Smooth muscle cell (in vitro differentiated cells): ENCODE measurements around the gene NUDT8. TPM values are rescaled to one million over a fixed set of nuclear protein-coding genes. Genes with fewer than 3 reads are reported as not detected.

ENCODE experiments used
- DNase-seq: peaks from one replicate; lab custom pipeline; 2025; ENCODE audit not compliant: unreplicated experiment; lab: John Stamatoyannopoulos, UW
- H2AFZ ChIP-seq: fragments of 200-600 bp; sonication (generic); 2 replicates; pipeline ENCODE4 v1.6.0; 2016; ENCODE audit warnings: antibody characterized with exemption, low read depth, mild to moderate bottlenecking
- H3F3A ChIP-seq: fragments of 200-600 bp; sonication (generic); 2 replicates; pipeline ENCODE4 v1.6.0; 2017; ENCODE audit warnings: antibody characterized with exemption, low read depth
- H3K27ac ChIP-seq: fragments of 200-600 bp; sonication (generic); 2 replicates; pipeline ENCODE4 v1.5.1; 2016; ENCODE audit warnings: low read depth, mild to moderate bottlenecking
- H3K27me3 ChIP-seq: fragments of 200-600 bp; sonication (generic); 2 replicates; pipeline ENCODE4 v1.6.1; 2016; ENCODE audit warnings: low read depth, mild to moderate bottlenecking
- H3K36me3 ChIP-seq: fragments of 200-600 bp; sonication (generic); 2 replicates; pipeline ENCODE4 v1.5.1; 2016; ENCODE audit warnings: low read depth
- H3K4me1 ChIP-seq: fragments of 200-600 bp; sonication (generic); 2 replicates; pipeline ENCODE4 v1.5.1; 2016; ENCODE audit warnings: low read depth
- H3K4me2 ChIP-seq: fragments of 200-600 bp; sonication (generic); 2 replicates; pipeline ENCODE4 v1.6.0; 2016; ENCODE audit warnings: mild to moderate bottlenecking
- H3K4me3 ChIP-seq: fragments of 200-600 bp; sonication (generic); 2 replicates; pipeline ENCODE4 v1.5.1; 2016; ENCODE audit warnings: mild to moderate bottlenecking
- H3K79me2 ChIP-seq: fragments of 200-600 bp; sonication (generic); 2 replicates; pipeline ENCODE4 v1.6.0; 2016; ENCODE audit warnings: low read depth, mild to moderate bottlenecking
- H3K9ac ChIP-seq: fragments of 200-600 bp; sonication (generic); 2 replicates; pipeline ENCODE4 v1.6.0; 2016; ENCODE audit warnings: low read depth
- H3K9me3 ChIP-seq: fragments of 200-600 bp; sonication (generic); replicated peaks from 2 replicates; pipeline ENCODE4 v1.5.1; 2016; ENCODE audit warnings: low read depth
- H4K20me1 ChIP-seq: fragments of 200-600 bp; sonication (generic); 2 replicates; pipeline ENCODE4 v1.6.0; 2016; ENCODE audit warnings: low read depth
- CTCF ChIP-seq: fragments of 200-600 bp; sonication (generic); IDR thresholded peaks from 2 replicates; pipeline ENCODE4 v1.5.1; 2017; ENCODE audit warnings: borderline replicate concordance, mild to moderate bottlenecking, antibody characterized with exemption; ENCODE audit not compliant: insufficient read depth, poor library complexity, severe bottlenecking
- WGBS: methylation state at CpG from one replicate; pipeline ENCODE4 v1.1.7; 2016; ENCODE audit warnings: low lambda C conversion rate; 5-methylcytosine and 5-hydroxymethylcytosine counted together
- polyA plus RNA-seq: library from polyadenylated mRNA; unstranded; fragments of >200 nt; fragmentation: Nextera tagmentation; extraction: Ambion mirVana; gene quantifications from 2 replicates; pipeline ENCODE4 v1.2.1, GENCODE V29; 2016
- total RNA-seq: library from RNA; depleted of rRNA; stranded (reverse); fragments of >200 nt; gene quantifications from 2 replicates; pipeline ENCODE4 v1.2.3, GENCODE V29; 2014

The NUDT8 gene
- total and polyA plus RNA-seq, 2 experiments from 2014 or later: 0.67 to 15.6 TPM

- Histone ChIP-seq H4K20me1 (no peaks in the 10 kb centered on the region), H3K27me3 (no peaks in the 10 kb centered on the region), H3K4me3 (no peak overlapping the region), H3K27ac (no peak overlapping the region), H3K36me3 (no peaks in the 10 kb centered on the region), H3K4me2 (no peak overlapping the region), H3F3A (no peaks in the 10 kb centered on the region), H3K9me3 (no peaks in the 10 kb centered on the region), H2AFZ (no peak overlapping the region), H3K9ac (no peak overlapping the region), H3K4me1 (no peaks in the 10 kb centered on the region), H3K79me2 (no peaks in the 10 kb centered on the region)
- no peak for DNase-seq
- WGBS: 83% methylated on average over 22 of the region's 24 CpGs
- TF ChIP-seq CTCF: no peak
Measured at GRCh38 chr11:67665541-67666302, 36.0 kb upstream of the NUDT8 start.

GRCh38 chr11:67664696-67665540 lies 35.2 kb upstream of the NUDT8 start:
- H3K4me2 ChIP-seq: no peak overlapping the region
- no peaks in the 10 kb centered on the region for H3K36me3 ChIP-seq
- no peak for DNase-seq
- no peak overlapping the region for H3K4me3 ChIP-seq
- H3K79me2 ChIP-seq: no peaks in the 10 kb centered on the region
- no peak overlapping the region for H3K27ac ChIP-seq
- H3K9ac ChIP-seq: no peak overlapping the region
- WGBS: 85% methylated on average over 22 of the region's 33 CpGs
- H3F3A ChIP-seq: no peaks in the 10 kb centered on the region
- no peaks in the 10 kb centered on the region for H3K27me3 ChIP-seq
- H2AFZ ChIP-seq: no peak overlapping the region
- no peaks in the 10 kb centered on the region for H3K4me1 ChIP-seq
- H3K9me3 ChIP-seq: no peaks in the 10 kb centered on the region
- TF ChIP-seq CTCF: no peak
- no peaks in the 10 kb centered on the region for H4K20me1 ChIP-seq

- no peak for DNase-seq
- H3K9me3 ChIP-seq: no peaks in the 10 kb centered on the region
- WGBS: 97% methylated on average over 14 of the region's 16 CpGs
Measured at GRCh38 chr11:67664213-67664585, 34.5 kb upstream of the NUDT8 start.

More at GRCh38 chr11:67664213-67664585, 34.5 kb upstream of the NUDT8 start:
- no peak for TF ChIP-seq CTCF
- Histone ChIP-seq H2AFZ (no peak overlapping the region), H3K27ac (no peak overlapping the region), H3K9ac (no peak overlapping the region), H3K4me2 (no peak overlapping the region), H3K4me1 (no peaks in the 10 kb centered on the region), H4K20me1 (no peaks in the 10 kb centered on the region), H3K79me2 (no peaks in the 10 kb centered on the region), H3K27me3 (no peaks in the 10 kb centered on the region), H3K36me3 (no peaks in the 10 kb centered on the region), H3F3A (no peaks in the 10 kb centered on the region), H3K4me3 (no peak overlapping the region)
